Adrenal gland (tissue), 12 donors: ENCODE results near the gene APLP2. TPM values are rescaled to one million over a fixed set of nuclear protein-coding genes. Genes with fewer than 3 reads are reported as not detected.

ENCODE experiments used
- DNase-seq, 7 donors: peaks; one replicate each; pipeline ENCODE4 v3.0.0-alpha.2; 2019 to 2020
- H3K27ac ChIP-seq, 5 donors: fragments of 200-600 bp; sonication (generic) in 4 of 5; 1 replicate in 3 of 5; 2 replicates in 2 of 5; pipeline versions ENCODE4 v1.5.1 to v1.8.0; 2016 to 2020; ENCODE audit warnings: mild to moderate bottlenecking in 1 of 5
- H3K27me3 ChIP-seq: fragments of 200-600 bp; 2 replicates; pipeline ENCODE4 v1.8.0; 2021
- H3K36me3 ChIP-seq, 2 donors: fragments of 200-600 bp; replicated peaks in 1 of 2; 1 replicate in 1 of 2; 2 replicates in 1 of 2; pipeline versions ENCODE4 v1.5.1 to v1.8.0; 2018 to 2022
- H3K4me1 ChIP-seq, 2 donors: fragments of 200-600 bp; replicated peaks in 1 of 2; 1 replicate in 1 of 2; 2 replicates in 1 of 2; pipeline versions ENCODE4 v1.5.1 to v1.8.0; 2018 to 2021
- H3K4me3 ChIP-seq, 4 donors: fragments of 200-600 bp; sonication (generic) in 3 of 4; one replicate each; pipeline ENCODE4 v1.5.1; 2016 to 2018
- H3K9me3 ChIP-seq, 3 donors: fragments of 200-600 bp; sonication (generic) in 1 of 3; replicated peaks in 1 of 3; 1 replicate in 2 of 3; 2 replicates in 1 of 3; pipeline versions ENCODE4 v1.5.1 to v1.8.0; 2016 to 2021
- POLR2A ChIP-seq, 2 donors: fragments of 450-650 bp; IDR thresholded peaks; one replicate each; pipeline ENCODE4 v1.6.1; 2017; ENCODE audit warnings: antibody characterized with exemption in 2 of 2, mild to moderate bottlenecking in 2 of 2, moderate library complexity in 1 of 2
- WGBS, 4 donors: extraction: QIAGEN DNeasy Blood & Tissue Kit in 2 of 4; methylation state at CpG; one replicate each; pipeline versions ENCODE4 v1.1.5 to v1.1.7; 2013 to 2017; 5-methylcytosine and 5-hydroxymethylcytosine counted together
- intact Hi-C, 2 donors: fragments of 100-400 bp; cut with DNase I; formaldehyde crosslinking; loops; one replicate each; pipeline versions ENCODE4 v1.14.1 to v1.15.0; 2022 to 2023
- polyA plus RNA-seq, 3 donors: library from polyadenylated mRNA; stranded (reverse); fragments of 200-250 nt in 2 of 3; fragments of 350-450 nt in 1 of 3; fragmentation: Illumina TruSeq in 1 of 3; extraction: RNeasy Lipid Tissue Mini Kit (QIAGEN cat#74804) in 1 of 3; gene quantifications; one replicate each; pipeline ENCODE4 v1.2.3, GENCODE V29; 2013 to 2014
- total RNA-seq, 9 donors: library from RNA; depleted of rRNA in 4 of 9; stranded (reverse); fragments of >200 nt in 4 of 9; fragments of 120-200 nt in 1 of 9; fragmentation: NEBNext Ultra II Directional in 1 of 9; extraction: Animal tissue kit (Norgen Biotek cat#: 25700) in 1 of 9; gene quantifications; one replicate each; pipeline versions ENCODE4 v1.1.0 to v1.2.4, GENCODE V29; 2013 to 2023
- TF ChIP-seq, protein P1 (sequence below), 6 experiments: fragments of 450-650 bp in 4 of 6; fragments of 200-600 bp in 2 of 6; sonication (generic) in 1 of 6; IDR thresholded peaks; 1 replicate in 5 of 6; 2 replicates in 1 of 6; pipeline versions ENCODE4 v1.5.1 to v1.8.0; 2016 to 2021; ENCODE audit warnings: antibody characterized with exemption in 6 of 6, mild to moderate bottlenecking in 2 of 6, moderate library complexity in 1 of 6
- donor health status: healthy with polysubstance abuse.
- donor health status: Bipolar disorder and iron deficiency.
- donor health status: DM: yes; HTN: yes; CAD: no.
- donor health status: DM: no; HTN: no; CAD: no.
- donor health status: DM: no; HTN: no; CAD: no.
- donor health status: DM: yes; HTN: yes; CAD: no.

Gene APLP2
- total and polyA plus RNA-seq, 12 donors = 85.0 to 374 (median 273) TPM

DNA sequence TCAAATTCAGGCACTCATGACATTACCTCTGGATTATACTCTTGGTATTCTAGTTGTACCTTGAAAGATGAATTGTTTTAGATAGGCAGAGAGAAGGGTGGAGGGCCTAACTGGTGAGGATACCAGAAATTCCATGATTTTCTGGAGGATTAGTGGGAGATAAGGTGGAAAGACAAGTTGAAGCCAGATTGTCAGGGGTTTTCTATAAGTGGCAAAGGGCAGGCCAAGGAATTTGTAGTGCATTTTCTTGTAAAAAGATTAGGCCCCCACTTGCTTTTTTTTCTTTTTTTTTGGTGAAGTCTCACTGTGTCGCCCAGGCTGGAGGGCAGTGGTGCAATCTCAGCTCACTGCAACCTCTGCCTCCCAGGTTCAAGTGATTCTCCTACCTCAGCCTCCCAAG is 38.6 kb upstream of the APLP2 start:
- Histone ChIP-seq H3K27ac (no peak overlapping the region), H3K4me3 (no peak overlapping the region), H3K27me3 (no peaks in the 10 kb centered on the region), H3K4me1 (no peaks in the 10 kb centered on the region), H3K36me3 (no peaks in the 10 kb centered on the region), H3K9me3 (no peaks in the 10 kb centered on the region)
- WGBS, 4 donors = 67 to 100% (median 82%) methylated on average over 1 of the region's 1 CpG
- intact Hi-C loops = no loop called here
- TF ChIP-seq POLR2A (IDR thresholded peaks at IDR 0.05) = no peak
- TF ChIP-seq, protein P1, sequence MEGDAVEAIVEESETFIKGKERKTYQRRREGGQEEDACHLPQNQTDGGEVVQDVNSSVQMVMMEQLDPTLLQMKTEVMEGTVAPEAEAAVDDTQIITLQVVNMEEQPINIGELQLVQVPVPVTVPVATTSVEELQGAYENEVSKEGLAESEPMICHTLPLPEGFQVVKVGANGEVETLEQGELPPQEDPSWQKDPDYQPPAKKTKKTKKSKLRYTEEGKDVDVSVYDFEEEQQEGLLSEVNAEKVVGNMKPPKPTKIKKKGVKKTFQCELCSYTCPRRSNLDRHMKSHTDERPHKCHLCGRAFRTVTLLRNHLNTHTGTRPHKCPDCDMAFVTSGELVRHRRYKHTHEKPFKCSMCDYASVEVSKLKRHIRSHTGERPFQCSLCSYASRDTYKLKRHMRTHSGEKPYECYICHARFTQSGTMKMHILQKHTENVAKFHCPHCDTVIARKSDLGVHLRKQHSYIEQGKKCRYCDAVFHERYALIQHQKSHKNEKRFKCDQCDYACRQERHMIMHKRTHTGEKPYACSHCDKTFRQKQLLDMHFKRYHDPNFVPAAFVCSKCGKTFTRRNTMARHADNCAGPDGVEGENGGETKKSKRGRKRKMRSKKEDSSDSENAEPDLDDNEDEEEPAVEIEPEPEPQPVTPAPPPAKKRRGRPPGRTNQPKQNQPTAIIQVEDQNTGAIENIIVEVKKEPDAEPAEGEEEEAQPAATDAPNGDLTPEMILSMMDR (IDR thresholded peaks at IDR 0.05) = no peak
- DNase-seq = no peak

DNA sequence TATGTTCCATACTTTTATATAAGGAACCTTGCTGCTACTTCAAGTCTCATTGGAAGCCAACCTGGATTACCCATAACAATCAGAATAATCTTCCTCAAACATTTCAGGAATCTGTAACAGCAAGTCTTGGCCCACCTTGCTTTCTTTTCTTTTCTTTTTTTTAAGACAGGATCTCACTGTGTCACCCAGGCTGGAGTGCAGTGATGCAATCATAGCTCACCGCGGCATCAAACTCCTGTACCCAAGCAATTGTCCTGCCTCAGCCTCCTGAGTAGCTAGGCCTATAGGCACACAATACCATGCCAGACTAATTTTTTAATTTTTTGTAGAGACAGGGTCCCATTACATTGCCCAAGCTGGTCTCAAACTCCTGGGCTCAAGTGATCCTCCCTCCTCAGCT is 37.7 kb upstream of the APLP2 start:
- Histone ChIP-seq H3K27me3 (no peaks in the 10 kb centered on the region), H3K4me1 (no peaks in the 10 kb centered on the region), H3K4me3 (no peak overlapping the region), H3K36me3 (no peaks in the 10 kb centered on the region), H3K9me3 (no peaks in the 10 kb centered on the region), H3K27ac (no peak overlapping the region)
- DNase-seq = no peak
- intact Hi-C loops = no loop called here
- WGBS, 4 donors = 93 to 97% (median 94%) methylated on average over 2 of the region's 2 CpGs
- TF ChIP-seq POLR2A (IDR thresholded peaks at IDR 0.05) = no peak
- TF ChIP-seq, protein P1 (IDR thresholded peaks at IDR 0.05) = no peak

DNA sequence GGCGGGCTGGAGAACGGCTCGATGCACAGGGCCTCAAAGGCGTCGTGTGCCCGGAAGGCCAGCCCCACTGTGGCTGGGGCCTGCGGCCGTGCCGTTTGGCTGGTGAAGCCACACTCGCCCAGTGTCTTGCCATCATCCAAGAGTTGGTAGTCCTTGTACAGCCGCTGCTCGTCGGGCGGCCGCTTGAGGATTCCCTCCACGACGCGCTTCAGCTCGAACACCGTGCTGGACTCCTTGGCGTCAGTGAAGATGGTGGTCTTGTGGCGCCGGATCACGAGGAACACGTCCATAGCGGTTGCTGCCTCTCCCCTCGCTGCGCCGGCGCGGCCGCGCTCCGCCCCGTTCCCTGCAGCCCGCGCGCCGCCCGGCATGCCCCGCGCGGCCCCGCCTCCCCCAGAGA is 36.8 kb upstream of the APLP2 start:
- WGBS, 4 donors = 89 to 95% (median 93%) methylated on average over 44 of the region's 44 CpGs
- intact Hi-C loops = no loop called here
- Histone ChIP-seq H3K36me3 (no peaks in the 10 kb centered on the region), H3K27ac (no peak overlapping the region), H3K9me3 (no peaks in the 10 kb centered on the region), H3K4me3 (no peak overlapping the region), H3K4me1 (no peaks in the 10 kb centered on the region), H3K27me3 (no peaks in the 10 kb centered on the region)
- no peak for DNase-seq
- TF ChIP-seq POLR2A (IDR thresholded peaks at IDR 0.05) = no peak
- TF ChIP-seq, protein P1 (IDR thresholded peaks at IDR 0.05) = no peak

DNA sequence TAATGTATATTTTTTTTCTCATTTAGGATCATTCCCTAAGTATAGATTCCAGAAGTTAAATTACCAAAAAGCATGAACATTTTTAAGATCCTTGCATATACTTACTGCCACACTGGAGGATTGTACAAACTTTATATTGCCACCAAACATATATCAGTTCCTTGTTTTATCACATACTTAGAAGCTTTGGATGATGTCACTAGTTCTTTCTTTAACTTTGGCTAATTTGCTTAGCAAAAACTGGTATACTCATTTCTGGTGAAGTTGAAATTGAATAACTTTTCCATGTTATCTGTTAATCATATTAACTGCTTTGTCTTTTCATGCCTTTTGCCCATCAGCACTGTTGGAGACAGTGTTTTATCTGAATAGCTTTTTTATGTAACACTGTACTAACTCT is 35.5 kb upstream of the APLP2 start:
- no peak for DNase-seq
- Histone ChIP-seq H3K9me3 (no peaks in the 10 kb centered on the region), H3K36me3 (no peaks in the 10 kb centered on the region), H3K4me3 (no peak overlapping the region), H3K27ac (no peak overlapping the region), H3K4me1 (no peaks in the 10 kb centered on the region), H3K27me3 (no peaks in the 10 kb centered on the region)
- TF ChIP-seq, protein P1 (IDR thresholded peaks at IDR 0.05) = no peak
- no peak for TF ChIP-seq POLR2A (IDR thresholded peaks at IDR 0.05)
- intact Hi-C loops = no loop called here
